HL-60/S4 treated with retinoic acid at 250 ng/mL for 4 days and 3 days (cell line): Measurements from ENCODE around the gene MPHOSPH10.
"Not testable (repeated sequence)": the region's sequence is repeated elsewhere in the genome, so short reads cannot be mapped to it uniquely, and the experiment has no call there.

Experiments used
- in situ Hi-C: fragments of 300-500 bp; cut with MboI; formaldehyde crosslinking; loops from 2 replicates; pipeline ENCODE4 v1.7.0; 2022; ENCODE audit warnings: low sequenced_read_pairs

The MPHOSPH10 gene

DNA sequence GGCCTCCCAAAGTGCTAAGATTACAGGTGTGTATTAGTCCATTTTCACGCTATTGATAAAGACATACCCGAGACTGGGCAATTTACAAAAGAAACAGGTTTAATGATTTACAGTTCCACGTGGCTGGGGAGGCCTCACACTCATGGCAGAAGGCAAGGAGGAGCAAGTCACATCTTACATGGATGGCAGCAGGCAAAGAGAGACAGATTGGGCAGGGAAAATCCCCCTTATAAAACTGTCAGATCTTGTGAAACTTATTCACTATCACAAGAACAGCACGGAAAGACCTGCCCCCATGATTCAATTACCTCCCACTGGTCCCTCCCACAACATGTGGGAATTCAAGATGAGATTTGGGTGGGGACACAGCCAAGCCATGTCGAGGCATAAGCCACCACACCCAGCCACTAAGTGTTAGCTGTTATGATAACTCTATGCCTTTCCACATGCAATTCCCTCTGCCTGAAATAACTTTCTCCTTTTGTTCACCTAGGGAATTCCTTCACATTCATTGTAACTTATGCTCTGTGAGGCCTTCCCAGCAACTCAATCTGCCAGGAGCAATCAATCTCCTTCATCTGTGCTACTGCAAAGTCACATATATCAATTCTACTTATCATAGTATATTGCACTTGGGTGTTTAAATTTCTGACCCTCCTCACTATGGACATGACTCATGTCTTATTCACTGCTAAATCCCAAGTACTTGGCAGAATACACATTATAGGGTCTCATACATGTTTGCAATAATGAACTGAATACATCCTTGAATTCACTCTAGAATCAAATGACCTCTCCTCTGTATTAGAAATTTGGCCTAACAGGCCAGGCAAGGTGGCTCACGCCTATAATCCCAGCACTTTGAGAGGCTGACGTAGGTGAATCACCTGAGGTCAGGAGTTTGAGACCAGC lies 7.8 kb upstream of the MPHOSPH10 start:
- in situ Hi-C loops: no loop called here

DNA sequence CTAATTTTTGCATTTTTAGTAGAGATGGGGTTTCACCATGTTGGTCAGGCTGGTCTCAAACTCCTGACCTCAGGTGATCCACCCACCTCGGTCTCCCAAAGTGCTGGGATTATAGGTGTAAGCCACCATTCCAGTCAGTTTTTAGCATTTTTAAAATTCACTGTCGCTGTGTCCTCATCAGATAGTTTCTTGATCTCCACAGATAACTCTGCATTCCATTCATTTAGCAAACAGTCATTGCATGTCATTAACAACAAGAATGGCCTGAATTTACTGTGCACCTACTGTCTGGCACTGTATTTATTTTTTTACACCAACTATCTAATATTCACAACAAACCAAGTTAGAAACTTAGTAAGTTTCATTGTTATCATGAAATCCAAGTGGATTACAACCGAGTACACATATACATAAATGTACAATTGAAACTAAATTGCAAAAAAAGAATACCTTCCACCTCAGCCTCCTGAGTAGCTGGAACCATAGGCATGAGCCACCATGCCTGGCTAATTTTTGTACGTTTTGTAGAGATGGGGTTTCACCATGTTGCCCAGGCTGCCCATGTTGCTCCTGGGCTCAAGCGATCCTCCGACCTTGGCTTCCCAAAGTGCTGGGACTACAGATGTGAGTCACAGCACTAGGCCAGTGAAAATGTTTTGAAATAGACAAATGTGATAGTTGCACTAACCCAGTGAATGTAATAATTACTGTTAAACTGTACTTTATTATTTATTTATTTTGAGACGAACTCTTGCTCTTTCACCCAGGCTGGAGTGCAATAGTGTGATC lies 4.7 kb upstream of the MPHOSPH10 start:
- in situ Hi-C loops: no loop called here

DNA sequence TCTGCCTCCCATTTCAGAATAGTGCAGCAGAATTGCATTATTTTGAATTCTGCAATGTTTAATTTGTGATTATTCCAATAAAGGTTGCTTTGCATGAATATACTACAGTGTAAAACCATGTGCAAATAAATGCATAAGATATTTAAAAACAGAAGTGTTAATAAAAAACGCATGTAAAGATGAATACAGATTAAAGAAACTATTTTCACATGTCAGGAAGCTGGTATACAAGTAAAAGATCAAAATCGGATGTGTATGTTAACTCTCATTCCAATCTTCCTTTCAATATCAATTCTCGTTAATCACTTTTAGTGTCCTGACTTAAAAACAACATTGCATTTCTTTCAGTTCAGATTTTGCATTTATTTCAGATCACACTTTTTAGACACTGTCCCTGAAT lies 3.5 kb upstream of the MPHOSPH10 start:
- in situ Hi-C loops: no loop called here

DNA sequence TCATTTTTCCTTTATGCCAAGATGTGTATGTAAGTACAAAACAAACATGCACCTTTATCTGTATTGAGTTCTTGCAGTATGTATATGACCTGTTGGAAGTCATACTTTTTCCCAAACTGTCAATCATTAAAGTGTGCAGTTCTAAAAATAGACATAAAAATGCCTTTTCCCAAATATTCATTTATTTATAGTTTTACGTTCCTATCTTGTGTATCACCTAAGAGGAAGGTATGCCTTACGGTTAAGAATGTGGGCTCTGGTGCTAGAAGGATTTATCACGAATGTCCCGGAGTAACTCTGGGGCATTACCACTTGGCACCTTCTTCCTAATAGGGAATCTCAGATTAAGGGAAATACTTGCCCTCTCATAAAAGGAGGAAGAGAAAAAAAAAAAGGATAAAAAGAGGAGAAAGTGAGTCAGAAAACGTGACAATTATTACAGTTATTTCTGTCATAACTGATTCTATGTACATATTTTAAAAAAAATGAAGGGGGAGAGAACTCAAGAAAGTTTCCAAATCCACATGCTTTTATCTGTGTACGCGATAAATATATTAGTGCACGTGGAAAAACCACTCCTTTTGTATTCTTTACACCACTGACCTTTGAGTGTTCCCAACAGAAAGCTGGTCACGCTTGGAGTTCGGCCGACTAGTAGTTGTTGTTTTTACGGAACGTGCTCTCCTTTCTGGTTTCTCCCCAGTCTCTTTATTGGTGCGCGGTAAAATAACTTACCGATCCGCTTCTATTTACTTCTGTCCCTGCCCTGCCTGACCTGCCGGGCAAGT lies 1.1 kb upstream of the MPHOSPH10 start:
- in situ Hi-C loops: no loop called here

DNA sequence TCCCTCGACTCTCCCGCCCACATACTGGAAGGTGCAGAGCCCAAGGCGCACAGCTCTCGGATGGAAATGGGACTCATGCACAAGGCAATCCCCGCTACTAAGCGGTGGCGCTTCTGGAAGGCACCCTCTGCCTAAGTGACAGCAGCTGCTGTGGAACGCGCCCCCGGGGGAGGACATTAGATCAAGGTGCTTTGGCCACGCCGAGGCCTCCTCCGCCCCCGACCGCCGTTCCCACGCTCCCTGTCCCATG lies 607 bp upstream of the MPHOSPH10 start:
- in situ Hi-C loops: no loop called here

DNA sequence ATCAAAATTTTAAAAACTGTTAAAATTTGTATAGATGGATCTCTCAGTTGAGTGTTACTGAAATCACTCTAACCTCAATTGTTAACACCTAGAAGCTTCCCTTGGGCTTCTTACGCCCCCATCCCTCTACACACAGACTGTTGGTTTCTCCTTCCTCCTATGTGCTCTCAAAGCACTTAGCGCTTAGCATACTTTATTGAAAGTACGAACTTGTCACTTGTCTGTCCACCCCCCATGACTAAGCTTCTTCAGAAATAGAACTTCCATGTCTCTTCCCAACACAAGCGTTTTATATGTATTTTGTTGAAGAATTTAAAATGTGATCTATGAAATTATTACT lies 441 bp downstream of the MPHOSPH10 start:
- in situ Hi-C loops: no loop called here

DNA sequence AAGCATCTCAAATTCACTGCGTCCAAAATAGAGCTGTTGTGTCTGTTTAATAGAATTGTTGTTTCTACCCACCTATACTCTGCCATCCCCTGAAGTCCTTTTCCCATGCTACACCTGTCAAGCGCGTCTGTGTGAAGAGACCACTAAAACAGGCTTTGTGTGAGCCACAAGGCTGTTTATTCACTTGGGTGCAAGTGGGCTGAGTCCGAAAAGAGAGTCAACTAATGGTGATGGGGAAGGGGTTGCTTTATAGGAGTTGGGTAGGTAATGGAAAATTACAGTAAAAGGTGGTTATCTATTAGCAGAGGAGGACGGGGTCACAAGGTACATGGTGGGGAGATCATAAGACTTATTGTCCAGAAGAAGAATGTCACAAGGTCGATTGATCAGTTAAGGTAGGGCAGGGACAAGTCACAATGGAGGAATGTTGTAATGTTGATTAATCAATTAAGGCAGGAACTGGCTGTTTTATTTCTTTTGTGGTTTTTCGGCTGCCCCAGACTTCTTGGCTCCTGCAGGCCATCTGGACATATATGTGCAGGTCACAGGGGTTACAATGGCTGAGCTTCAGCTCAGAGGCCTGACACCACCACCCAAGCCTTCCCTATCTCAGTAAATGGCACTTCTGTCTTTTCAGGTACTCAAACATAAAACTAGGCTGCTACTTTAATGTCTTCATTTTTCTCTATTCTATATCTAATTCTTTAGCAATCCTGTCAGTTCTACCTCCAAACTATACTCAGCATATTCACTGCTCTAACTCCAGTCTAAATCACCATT lies 1.1 kb downstream of the MPHOSPH10 start:
- in situ Hi-C loops: not testable (repeated sequence)

DNA sequence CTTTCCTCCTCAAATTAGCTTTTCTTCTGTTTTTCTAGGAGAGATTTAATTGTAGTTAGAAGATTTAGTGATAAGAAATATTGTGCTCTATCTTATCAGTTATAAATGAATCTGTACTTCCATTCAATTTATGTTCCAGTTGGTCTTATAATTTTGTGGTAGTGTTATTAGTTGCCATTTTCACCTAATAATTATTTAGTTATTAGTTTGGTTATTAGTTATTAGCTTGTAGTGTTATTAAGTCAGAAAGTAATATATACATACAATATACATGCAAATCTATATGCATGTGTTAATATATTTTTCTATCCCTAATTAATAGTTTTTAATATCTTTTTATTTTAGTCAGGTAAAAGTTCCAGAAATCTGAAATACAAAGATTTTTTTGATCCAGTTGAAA lies 3.2 kb downstream of the MPHOSPH10 start:
- in situ Hi-C loops: no loop called here

DNA sequence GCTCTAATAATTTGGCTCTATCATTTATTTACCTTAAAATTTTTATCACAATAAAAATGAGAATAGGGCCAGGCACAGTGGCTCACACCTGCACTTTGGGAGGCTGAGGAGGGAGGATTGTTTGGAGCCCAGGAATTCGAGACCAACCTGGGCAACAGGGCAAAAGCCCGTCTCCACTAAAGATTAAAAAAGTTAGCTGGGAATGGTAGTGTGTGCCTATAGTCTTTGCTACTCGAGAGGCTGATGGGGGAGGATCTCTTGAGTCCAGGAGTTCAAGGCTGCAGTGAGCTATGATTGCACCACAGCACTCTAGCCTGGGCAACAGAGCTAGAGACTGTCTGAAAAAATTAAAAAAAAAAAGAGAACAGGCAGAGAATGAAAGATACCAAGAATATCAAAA lies 5.7 kb downstream of the MPHOSPH10 start:
- in situ Hi-C loops: no loop called here

DNA sequence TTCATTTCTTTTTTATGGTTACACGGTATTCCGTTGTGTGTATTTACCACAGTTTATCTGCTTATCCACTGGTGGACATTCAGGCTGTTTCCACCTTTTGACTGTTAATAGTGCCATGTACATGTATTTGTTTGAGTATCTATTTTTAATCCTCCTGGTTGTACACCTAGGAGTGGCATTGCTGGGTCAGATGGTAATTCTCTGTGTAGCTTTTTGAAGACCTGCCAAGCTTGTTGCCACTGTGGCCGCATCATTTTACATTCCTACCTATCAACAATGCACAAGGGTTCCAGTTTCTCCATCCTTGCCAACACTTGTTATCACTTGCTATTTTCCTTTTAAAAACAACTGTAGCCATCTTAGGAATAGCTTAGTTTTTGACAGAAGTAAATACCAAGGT lies 13.3 kb downstream of the MPHOSPH10 start:
- in situ Hi-C loops: no loop called here

DNA sequence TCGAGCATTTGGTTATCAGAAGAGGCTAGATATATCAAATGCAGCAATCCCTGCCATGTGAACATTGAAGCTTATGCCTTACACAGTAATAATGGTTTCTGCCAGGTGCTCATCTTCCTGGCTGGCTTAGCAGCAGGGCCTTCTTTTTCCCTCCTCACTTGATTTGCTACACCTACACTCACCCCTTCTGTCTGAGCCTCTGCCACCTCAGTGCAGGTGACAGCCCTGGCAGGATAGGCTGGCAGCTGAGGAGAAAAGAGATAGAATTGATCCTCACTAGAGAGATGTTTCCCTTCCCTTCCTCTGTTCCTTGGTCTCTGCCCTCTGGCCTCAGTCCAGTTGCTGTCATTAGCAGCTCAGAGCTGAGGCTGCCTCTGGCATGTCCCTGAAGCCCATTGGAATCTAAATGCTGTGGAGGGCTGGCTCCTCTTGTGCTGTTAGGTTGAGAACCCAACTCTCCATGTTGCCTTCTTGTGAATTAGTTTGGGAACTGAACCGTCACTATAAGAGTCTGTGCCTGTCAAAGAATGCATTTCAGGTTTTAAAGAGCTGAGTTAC lies 18.2 kb downstream of the MPHOSPH10 start:
- in situ Hi-C loops: no loop called here

DNA sequence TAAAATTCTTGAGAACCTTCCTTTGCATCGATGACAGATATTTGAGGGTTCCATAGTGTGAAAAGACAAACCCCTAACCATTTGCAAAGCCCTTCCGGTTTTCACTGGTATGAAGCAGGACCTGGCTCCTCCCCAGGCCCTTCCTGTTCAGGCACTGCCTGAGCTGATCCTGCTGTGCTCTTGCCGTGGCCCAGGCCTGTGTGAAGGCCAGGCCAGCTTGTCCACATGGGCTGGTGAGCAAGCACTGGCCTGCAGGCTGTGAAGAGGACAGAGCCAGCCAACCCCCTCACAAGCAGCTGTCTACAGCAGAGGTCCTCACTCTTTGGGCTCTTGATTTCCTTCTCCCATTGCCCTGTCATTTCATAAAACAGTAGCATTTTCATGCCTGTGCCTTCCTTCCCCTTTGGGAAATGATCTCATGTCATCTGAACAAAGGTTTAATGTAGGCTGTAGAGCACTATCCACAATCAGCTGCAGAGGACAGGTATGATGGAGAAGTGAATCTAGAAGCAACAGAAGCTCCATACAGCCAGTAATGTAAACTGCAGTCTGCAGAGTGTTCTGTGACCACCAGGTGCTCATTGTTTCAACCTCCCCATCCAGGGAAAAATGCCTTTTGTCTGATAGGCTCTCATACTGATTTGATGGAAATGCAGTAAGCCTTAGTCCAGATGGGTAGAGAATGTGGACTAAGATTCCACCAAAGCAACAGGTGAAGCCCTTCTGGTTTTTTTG lies 19.8 kb downstream of the MPHOSPH10 start:
- in situ Hi-C loops: loop anchor here (25.0 kb wide), 1 partner anchor 362 kb away; no protein-coding TSS in a partner anchor

DNA sequence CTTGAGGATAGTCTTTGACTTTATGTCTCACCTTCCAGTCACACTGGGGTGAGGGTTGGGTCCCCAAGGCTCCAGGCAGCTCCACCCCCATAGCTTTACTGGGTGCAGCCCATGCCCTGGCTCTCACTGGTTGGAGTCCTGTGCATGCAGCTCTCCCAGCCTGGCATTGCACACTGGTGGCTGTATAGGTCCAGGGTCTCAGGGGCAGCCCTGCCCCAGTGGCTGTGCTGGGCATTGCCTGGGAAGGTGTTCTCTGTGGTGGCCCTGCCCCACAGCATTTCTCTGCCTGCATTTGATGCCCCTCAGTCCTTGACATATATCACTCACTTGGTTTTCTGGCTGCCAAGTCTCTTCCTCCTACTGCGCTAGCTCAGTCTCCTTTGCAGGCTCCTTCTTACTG lies 21.2 kb downstream of the MPHOSPH10 start:
- in situ Hi-C loops: loop anchor here (25.0 kb wide), 1 partner anchor 361 kb away; no protein-coding TSS in a partner anchor

DNA sequence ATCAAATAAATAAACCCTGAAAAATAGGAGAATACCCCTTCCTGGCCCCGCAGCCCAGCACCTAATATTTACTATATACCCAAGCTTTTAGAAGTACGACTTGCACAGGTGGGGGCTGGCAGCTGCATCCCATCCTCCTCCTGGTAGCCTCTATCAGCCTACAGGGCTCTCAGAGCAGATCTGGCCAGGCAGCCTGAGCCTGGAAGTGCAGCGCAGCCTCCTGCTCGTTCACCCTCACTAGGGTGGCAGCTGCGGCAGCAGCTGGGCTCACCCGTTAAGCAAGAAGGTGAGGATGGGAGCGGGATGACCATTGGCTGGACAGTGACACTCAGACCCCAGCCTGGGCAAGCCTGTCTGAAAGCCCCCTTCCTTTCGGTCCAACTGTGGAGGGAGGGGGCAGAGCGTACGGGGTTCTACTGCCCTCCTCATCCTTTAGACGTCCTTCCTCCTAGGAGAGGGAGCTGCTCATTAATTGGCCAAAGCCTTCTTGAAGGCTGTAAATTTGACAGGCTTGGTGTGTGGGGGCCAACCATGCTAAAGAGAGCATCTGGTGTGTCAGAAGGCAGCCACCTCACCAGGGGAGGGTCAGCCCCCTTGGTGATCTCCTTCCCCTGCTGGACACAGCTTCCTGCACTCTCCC lies 23.3 kb downstream of the MPHOSPH10 start:
- in situ Hi-C loops: loop anchor here (25.0 kb wide), 1 partner anchor 359 kb away; no protein-coding TSS in a partner anchor

DNA sequence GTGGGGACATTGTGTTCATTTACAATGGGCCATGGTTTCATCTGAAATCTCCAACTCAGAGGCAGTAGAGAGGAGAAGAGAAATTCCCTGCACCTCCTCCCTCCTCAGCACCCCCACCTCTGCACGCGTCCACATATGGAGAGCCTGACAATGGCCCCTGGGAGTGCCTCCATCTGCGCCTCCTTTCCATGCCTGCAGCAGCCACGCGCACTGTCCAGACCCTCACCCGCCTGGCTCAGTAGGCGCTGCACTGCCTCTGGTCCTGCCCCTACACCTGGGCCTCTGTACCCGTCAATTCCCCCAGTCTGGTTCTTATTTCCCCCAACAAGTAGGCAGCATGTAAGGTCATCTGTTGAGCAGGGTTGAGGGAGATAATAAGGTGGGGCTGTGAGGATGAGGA lies 23.8 kb downstream of the MPHOSPH10 start:
- in situ Hi-C loops: loop anchor here (25.0 kb wide), 1 partner anchor 358 kb away; no protein-coding TSS in a partner anchor

DNA sequence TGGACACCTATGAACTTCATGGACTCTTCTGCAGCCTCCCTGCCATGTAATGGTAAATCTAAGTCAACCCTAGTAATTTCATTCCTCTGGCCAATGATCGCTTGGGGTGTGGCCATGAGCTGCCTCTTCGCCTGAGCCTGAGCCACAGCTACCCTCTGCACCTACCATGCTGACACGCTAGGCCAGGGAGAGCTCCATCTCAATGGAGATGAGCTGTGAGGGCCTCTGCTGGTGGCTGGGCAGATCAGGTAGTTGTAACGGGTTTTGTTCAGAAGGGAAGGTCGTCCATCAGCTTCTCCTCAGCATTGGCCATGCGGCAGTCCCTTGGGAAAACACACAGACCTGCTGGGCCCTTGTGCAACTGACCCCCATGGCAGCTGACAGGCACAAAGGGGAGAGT lies 24.4 kb downstream of the MPHOSPH10 start:
- in situ Hi-C loops: loop anchor here (25.0 kb wide), 1 partner anchor 358 kb away; no protein-coding TSS in a partner anchor

DNA sequence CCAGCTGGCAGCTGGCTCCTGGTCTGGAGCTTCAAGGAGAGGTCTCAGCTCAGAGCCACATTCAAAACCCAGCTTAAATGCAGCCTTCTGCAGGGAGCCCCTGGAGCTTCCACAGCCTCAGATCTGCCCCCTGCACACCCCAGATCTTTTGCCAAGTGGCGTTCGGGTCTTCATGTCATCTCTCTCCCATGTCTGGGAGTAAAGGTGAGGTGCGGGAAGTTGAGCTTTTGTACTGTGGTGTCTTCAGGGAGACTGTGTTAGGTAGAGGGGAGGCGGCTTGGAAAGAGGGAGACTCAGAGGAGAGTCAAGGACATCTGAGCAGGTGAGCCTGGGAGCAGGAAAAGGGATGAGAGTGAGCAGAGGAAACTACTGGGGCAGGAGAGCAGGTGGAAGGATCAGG lies 25.4 kb downstream of the MPHOSPH10 start:
- in situ Hi-C loops: loop anchor here (25.0 kb wide), 1 partner anchor 356 kb away; no protein-coding TSS in a partner anchor

DNA sequence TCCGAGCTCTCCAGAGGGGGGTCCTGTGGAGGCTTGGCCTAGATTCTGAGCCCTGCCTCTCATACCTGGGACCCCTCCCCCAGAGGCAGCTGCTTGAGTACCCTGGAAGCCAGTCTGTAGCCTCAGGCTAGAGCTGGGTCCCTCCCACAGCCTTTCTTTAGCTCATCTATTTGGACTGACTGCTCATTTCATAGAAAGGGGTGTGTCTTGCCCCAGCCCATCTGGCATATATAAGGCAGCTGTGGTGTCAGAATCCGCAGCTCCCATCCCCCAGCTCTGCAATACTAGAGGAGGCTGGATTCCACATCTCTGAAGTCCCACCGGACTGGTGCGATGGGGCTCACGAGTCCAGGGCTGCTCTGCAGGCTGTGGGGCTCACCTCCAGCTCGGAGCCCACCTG lies 26.1 kb downstream of the MPHOSPH10 start:
- in situ Hi-C loops: loop anchor here (25.0 kb wide), 1 partner anchor 356 kb away; no protein-coding TSS in a partner anchor
